CD4-positive, alpha-beta T cell (primary cell): ENCODE results near the gene CDH22. TPM values are rescaled to one million over a fixed set of nuclear protein-coding genes. Genes with fewer than 3 reads are reported as not detected.

Experiments used
- ATAC-seq: fragments of 200-7000 bp; cut with Tn5 transposase; one replicate; pipeline ENCODE4 v1.10.0; 2022; ENCODE audit warnings: mild to moderate bottlenecking; ENCODE audit not compliant: poor library complexity
- CTCF ChIA-PET: fragments of 350-600 bp; sonication (Branson Sonifier 250); formaldehyde crosslinking; loops from one replicate; lab custom pipeline; 2021; ENCODE audit warnings: antibody characterized with exemption, inconsistent platforms; lab: Charles Lee
- POLR2A ChIA-PET: fragments of 350-600 bp; sonication (Branson Sonifier 250); formaldehyde crosslinking; loops from one replicate; lab custom pipeline; 2021; ENCODE audit warnings: antibody characterized with exemption, inconsistent platforms; lab: Charles Lee
- DNase-seq, 14 experiments: peaks; one replicate each; pipeline ENCODE4 v3.0.0-alpha.2; 2013 to 2020; ENCODE audit warnings: mixed read lengths in 2 of 14
- H3K27ac ChIP-seq, 2 donors: one replicate each; pipeline versions ENCODE4 v1.5.1 to v1.7.0; 2013; ENCODE audit warnings: low read length in 2 of 2, low read depth in 1 of 2, mild to moderate bottlenecking in 1 of 2
- H3K27me3 ChIP-seq, 2 experiments: 1 replicate in 1 of 2; 2 replicates in 1 of 2; pipeline versions ENCODE4 v1.6.1 to v1.7.0; 2013; ENCODE audit warnings: low read length in 2 of 2, control low read depth in 1 of 2, mild to moderate bottlenecking in 1 of 2, moderate library complexity in 1 of 2; ENCODE audit not compliant: insufficient read depth in 2 of 2, control insufficient read depth in 1 of 2
- H3K36me3 ChIP-seq: one replicate; pipeline ENCODE4 v1.6.1; 2013; ENCODE audit warnings: low read length, control low read depth; ENCODE audit not compliant: insufficient read depth
- H3K4me1 ChIP-seq: one replicate; pipeline ENCODE4 v1.6.1; 2013; ENCODE audit warnings: low read length, control low read depth; ENCODE audit not compliant: insufficient read depth
- H3K4me3 ChIP-seq: one replicate; pipeline ENCODE4 v1.5.1; 2013; ENCODE audit warnings: mild to moderate bottlenecking, low read length, moderate library complexity
- H3K9me3 ChIP-seq, 2 experiments: 1 replicate in 1 of 2; 2 replicates in 1 of 2; pipeline versions ENCODE4 v1.6.1 to v1.7.0; 2013; ENCODE audit warnings: low read length in 2 of 2, mild to moderate bottlenecking in 2 of 2, control low read depth in 1 of 2, moderate library complexity in 1 of 2; ENCODE audit not compliant: control insufficient read depth in 1 of 2, insufficient read depth in 1 of 2
- H3K27ac Mint-ChIP-seq: one replicate; pipeline ENCODE4 v1.8.0; 2020; ENCODE audit warnings: mixed read lengths
- H3K27me3 Mint-ChIP-seq: one replicate; pipeline ENCODE4 v1.8.0; 2021; ENCODE audit warnings: mixed read lengths
- H3K36me3 Mint-ChIP-seq: one replicate; pipeline ENCODE4 v1.8.0; 2021; ENCODE audit warnings: low read depth, mixed read lengths
- H3K4me1 Mint-ChIP-seq: one replicate; pipeline ENCODE4 v1.8.0; 2021; ENCODE audit warnings: low read depth, mixed read lengths
- H3K4me3 Mint-ChIP-seq: one replicate; pipeline ENCODE4 v1.8.0; 2020; ENCODE audit warnings: mild to moderate bottlenecking, mixed read lengths
- H3K9me3 Mint-ChIP-seq: one replicate; pipeline ENCODE4 v1.8.0; 2020; ENCODE audit warnings: mixed read lengths
- intact Hi-C, 2 experiments: fragments of 100-400 bp; cut with DNase I in 1 of 2; cut with micrococcal nuclease in 1 of 2; formaldehyde crosslinking; loops; one replicate each; pipeline versions ENCODE4 v1.15.1 to v1.9.0; 2023 to 2025; cut with DNase I, micrococcal nuclease
- total RNA-seq, 174 experiments: library from RNA in 2 of 174; stranded (reverse) in 2 of 174; gene quantifications; one replicate each; pipeline ENCODE4 v1.2.3 and lab custom pipeline; 2021 to 2026
- TF ChIP-seq, protein P1 (sequence below): fragments of 200-600 bp; IDR thresholded peaks from one replicate; pipeline ENCODE4 v1.8.0; 2022; ENCODE audit warnings: antibody characterized with exemption, mild to moderate bottlenecking

Gene CDH22
- total RNA-seq, 2 experiments from 2014 or later = not detected

DNA sequence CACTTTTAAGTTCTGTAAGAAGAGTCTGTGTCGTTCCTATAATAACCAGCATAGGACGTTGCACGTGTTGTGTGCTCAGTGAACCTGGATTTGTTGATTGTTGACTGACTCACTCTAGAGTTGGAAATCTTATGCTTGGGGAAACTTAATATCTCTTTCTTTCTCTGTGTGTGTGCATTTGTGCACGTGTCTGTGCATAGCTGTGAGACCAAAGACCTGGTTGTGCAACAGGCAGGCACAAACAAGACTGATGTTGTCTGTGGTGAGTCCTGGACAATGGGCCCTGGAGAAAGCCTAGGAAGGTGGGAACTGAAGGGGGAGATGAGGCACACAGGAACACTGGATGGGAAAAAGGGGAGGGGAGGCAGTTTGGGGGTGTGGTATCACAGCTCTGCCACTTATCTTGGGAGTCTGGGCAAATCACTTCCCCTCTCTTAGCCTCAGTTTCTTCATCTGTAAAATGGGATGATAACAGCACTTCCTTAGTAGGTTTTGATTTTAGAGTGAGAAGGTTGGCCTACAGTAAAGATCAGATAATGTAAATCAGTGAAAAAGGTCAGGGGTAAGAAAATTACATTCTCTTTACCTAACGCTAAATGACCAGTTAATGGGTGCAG, 181.8 kb downstream of the CDH22 start:
- DNase-seq (no peak), ATAC-seq (no peak)
- Histone ChIP-seq H3K4me3 (no peak overlapping the region), H3K27ac (no peak overlapping the region), H3K36me3 (no peaks in the 10 kb centered on the region), H3K4me1 (no peaks in the 10 kb centered on the region), H3K27me3 (peaks cover under 1 to 13% of the 10 kb centered on the region in 2 experiments), H3K9me3 (no peaks in the 10 kb centered on the region)
- Mint-ChIP-seq H3K4me3 (no peak overlapping the region), H3K27me3 (peaks cover 36% of the 10 kb centered on the region), H3K27ac (no peak overlapping the region), H3K4me1 (no peaks in the 10 kb centered on the region), H3K36me3 (peaks cover 4% of the 10 kb centered on the region), H3K9me3 (no peaks in the 10 kb centered on the region)
- TF ChIP-seq, protein P1, sequence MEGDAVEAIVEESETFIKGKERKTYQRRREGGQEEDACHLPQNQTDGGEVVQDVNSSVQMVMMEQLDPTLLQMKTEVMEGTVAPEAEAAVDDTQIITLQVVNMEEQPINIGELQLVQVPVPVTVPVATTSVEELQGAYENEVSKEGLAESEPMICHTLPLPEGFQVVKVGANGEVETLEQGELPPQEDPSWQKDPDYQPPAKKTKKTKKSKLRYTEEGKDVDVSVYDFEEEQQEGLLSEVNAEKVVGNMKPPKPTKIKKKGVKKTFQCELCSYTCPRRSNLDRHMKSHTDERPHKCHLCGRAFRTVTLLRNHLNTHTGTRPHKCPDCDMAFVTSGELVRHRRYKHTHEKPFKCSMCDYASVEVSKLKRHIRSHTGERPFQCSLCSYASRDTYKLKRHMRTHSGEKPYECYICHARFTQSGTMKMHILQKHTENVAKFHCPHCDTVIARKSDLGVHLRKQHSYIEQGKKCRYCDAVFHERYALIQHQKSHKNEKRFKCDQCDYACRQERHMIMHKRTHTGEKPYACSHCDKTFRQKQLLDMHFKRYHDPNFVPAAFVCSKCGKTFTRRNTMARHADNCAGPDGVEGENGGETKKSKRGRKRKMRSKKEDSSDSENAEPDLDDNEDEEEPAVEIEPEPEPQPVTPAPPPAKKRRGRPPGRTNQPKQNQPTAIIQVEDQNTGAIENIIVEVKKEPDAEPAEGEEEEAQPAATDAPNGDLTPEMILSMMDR = no peak
- intact Hi-C loops = no loop called here
- CTCF ChIA-PET = no interaction called here
- POLR2A ChIA-PET = no interaction called here

Other genes with a start within 250 kb of the CDH22 start
- gene NCOA5, start 218.5 kb downstream of the CDH22 start, total RNA-seq = 10 to 100 TPM in 1 of 2 experiments, 1 to 10 TPM in 1; 9.7 to 10.5 TPM
- gene CD40, start 190.2 kb downstream of the CDH22 start, total RNA-seq = 1 to 10 TPM; 1.0 to 1.2 TPM
- gene ELMO2, start 98.1 kb upstream of the CDH22 start, total RNA-seq = 10 to 100 TPM; 85.6 TPM
- under 1 TPM; 0.19 to 0.28 TPM for gene ZNF334, start 205.1 kb upstream of the CDH22 start, total RNA-seq
- gene OCSTAMP, start 242.2 kb upstream of the CDH22 start, total RNA-seq = not detected